Measurements from ENCODE around the gene NELFCD. TPM values are rescaled to one million over a fixed set of nuclear protein-coding genes. Genes with fewer than 3 reads are reported as not detected.

The NELFCD gene
- polyA plus RNA-seq, 4 donors = 29.5 to 74.2 (median 44.8) TPM

DNA sequence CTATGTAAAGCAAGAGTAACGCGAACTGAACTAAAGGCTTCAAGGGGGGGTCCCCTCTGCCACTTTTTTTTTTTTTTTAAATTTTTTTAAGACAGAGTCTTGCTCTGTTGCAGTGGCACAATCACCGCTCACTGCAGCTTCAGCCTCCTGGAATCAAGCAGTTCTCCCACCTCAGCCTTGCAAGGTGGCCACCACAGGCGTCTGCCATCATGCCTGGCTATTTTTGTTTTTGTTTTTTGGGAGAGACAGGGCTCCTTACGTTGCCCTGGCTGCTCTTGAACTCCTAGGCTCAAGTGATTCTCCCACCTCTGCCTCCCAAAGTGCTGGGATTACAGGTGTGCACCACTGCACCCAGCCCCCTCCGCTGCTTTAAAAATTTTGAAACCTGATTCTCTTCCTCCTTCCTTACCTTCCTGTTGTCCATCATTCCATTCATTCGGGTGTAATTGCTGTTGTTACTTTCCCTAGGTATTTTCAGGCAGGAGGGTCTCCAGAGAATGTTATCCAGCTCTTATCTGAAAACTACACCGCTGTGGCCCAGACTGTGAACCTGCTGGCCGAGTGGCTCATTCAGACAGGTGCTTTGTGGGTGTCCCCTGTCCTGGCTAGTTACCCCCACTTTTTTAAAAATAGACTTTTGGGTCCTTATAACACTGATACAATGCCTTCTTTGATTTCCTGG is 5.4 kb downstream of the NELFCD start:
- H3K9me3 ChIP-seq (ENCODE audit: control insufficient read depth in 2 of 2, insufficient read depth in 1 of 2, low read depth in 1 of 2, low read length in 1 of 2) = no peaks in the 10 kb centered on the region
- no peak overlapping the region for H3K4me3 ChIP-seq (ENCODE audit: low read depth in 1 of 3, low read length in 3 of 3)
- FAIRE-seq = no peak
- no peak overlapping the region for H3K27ac ChIP-seq (ENCODE audit: low read depth in 1 of 3, low read length in 2 of 3)
- no peak for DNase-seq
- H3K36me3 ChIP-seq (ENCODE audit: control insufficient read depth in 3 of 3, insufficient read depth in 2 of 3, low read depth in 1 of 3, low read length in 3 of 3) = peaks cover 17 to 39% (median 24%) of the 10 kb centered on the region in 3 donors
- peaks cover 0 to 10% (median 6%) of the 10 kb centered on the region in 3 donors for H3K4me1 ChIP-seq (ENCODE audit: control insufficient read depth in 3 of 3, insufficient read depth in 2 of 3, low read depth in 1 of 3, low read length in 2 of 3)
- H3K27me3 ChIP-seq (ENCODE audit: control insufficient read depth in 3 of 3, insufficient read depth in 3 of 3, low read length in 3 of 3) = no peaks in the 10 kb centered on the region
- 76 to 84% (median 82%) methylated on average over 9 of the region's 9 CpGs for WGBS, 3 donors

DNA sequence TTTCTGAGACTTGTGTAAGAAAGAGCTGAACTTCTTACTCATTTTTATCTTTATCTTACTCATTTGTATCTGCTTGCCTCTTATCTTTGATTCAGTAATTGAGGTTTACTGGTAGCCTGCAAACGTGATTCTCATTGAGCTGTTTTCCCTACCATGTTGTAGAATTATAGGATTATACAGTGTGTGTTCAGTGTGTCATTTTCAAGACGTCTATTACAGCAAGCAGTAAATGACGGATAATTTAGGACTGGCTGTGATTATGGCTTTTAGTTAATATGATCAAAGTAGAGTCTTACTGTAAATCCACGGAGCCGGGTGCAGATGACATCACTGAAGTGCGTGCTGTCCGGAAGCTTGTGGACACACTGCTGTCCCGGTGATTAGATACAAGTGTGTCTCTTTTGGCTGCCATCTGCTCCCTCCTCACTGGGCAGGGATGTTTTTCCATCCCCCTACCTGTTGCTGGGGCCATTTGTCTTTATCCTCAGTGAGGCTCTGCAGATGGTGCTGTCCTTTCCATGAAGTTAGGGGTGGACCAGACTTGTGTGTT is 6.0 kb downstream of the NELFCD start:
- Histone ChIP-seq H3K4me1 (ENCODE audit: control insufficient read depth in 3 of 3, insufficient read depth in 2 of 3, low read depth in 1 of 3, low read length in 2 of 3) (peaks cover 0 to 10% (median 6%) of the 10 kb centered on the region in 3 donors), H3K27ac (ENCODE audit: low read depth in 1 of 3, low read length in 2 of 3) (no peak overlapping the region), H3K9me3 (ENCODE audit: control insufficient read depth in 2 of 2, insufficient read depth in 1 of 2, low read depth in 1 of 2, low read length in 1 of 2) (no peaks in the 10 kb centered on the region), H3K27me3 (ENCODE audit: control insufficient read depth in 3 of 3, insufficient read depth in 3 of 3, low read length in 3 of 3) (no peaks in the 10 kb centered on the region), H3K4me3 (ENCODE audit: low read depth in 1 of 3, low read length in 3 of 3) (no peak overlapping the region), H3K36me3 (ENCODE audit: control insufficient read depth in 3 of 3, insufficient read depth in 2 of 3, low read depth in 1 of 3, low read length in 3 of 3) (peaks cover 17 to 41% (median 24%) of the 10 kb centered on the region in 3 donors)
- DNase-seq (no peak), FAIRE-seq (no peak)
- WGBS, 3 donors = 73 to 82% (median 79%) methylated on average over 8 of the region's 8 CpGs

DNA sequence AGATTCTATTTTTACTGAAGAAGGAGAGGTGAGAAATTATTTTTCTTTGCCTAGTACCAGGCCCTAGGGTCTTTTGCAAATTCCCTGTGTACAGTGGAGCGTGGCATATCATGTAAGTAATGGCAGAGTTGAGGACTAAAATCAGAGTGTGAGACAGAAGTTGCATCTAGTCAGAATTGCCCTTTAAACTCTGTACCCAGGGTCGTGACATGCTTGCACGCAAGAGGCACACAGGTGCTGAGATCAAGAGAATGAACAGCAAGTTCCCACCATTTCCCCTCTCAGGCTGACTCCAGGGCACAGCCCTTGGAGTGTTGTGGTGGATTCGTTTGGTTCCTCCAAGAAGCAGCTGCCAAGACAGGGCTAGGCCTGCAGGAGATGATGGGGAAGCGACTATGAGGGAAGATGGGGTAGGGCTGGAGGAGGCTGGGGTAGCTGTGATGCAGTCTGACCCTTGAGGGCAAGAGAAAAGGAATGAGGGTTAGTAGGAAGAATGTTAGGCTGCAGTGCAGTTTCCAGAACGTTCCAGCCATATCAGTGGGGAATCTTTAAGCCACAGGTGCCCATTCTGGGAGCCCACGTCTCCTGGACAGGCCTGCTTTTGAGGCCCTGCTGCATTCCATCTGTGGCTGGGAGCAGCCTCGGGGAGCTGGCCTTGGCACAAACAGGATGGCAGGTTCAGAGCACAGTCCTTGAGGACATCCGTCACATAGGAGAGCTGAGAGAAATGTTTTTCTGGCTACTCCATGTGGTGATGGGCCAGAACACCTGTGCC is 6.9 kb downstream of the NELFCD start:
- peaks cover 20 to 47% (median 24%) of the 10 kb centered on the region in 3 donors for H3K36me3 ChIP-seq (ENCODE audit: control insufficient read depth in 3 of 3, insufficient read depth in 2 of 3, low read depth in 1 of 3, low read length in 3 of 3)
- peaks cover 0 to 3% (median 0%) of the 10 kb centered on the region in 3 donors for H3K4me1 ChIP-seq (ENCODE audit: control insufficient read depth in 3 of 3, insufficient read depth in 2 of 3, low read depth in 1 of 3, low read length in 2 of 3)
- DNase-seq (no peak), FAIRE-seq (no peak)
- no peaks in the 10 kb centered on the region for H3K27me3 ChIP-seq (ENCODE audit: control insufficient read depth in 3 of 3, insufficient read depth in 3 of 3, low read length in 3 of 3)
- no peak overlapping the region for H3K27ac ChIP-seq (ENCODE audit: low read depth in 1 of 3, low read length in 2 of 3)
- WGBS, 3 donors = 87 to 89% (median 87%) methylated on average over 9 of the region's 9 CpGs
- no peak overlapping the region for H3K4me3 ChIP-seq (ENCODE audit: low read depth in 1 of 3, low read length in 3 of 3)
- H3K9me3 ChIP-seq (ENCODE audit: control insufficient read depth in 2 of 2, insufficient read depth in 1 of 2, low read depth in 1 of 2, low read length in 1 of 2) = no peaks in the 10 kb centered on the region

DNA sequence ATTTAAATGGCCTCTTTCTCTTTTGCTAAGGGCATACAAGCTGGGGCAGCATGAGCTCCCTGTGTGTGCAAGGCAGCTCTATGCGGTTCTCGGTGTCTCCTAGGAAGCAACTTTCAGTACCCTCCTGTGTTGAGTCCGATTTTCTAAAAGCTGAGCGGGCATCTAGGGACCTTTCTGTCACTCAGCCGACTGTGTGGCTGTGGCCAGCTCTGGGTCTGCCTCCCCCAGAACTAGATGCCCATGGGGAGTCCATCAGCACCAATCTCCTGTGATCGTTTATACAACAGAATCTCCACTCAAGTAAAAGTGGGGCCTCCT is 7.5 kb downstream of the NELFCD start:
- H3K4me3 ChIP-seq (ENCODE audit: low read depth in 1 of 3, low read length in 3 of 3) = no peak overlapping the region
- 92 to 97% (median 94%) methylated on average over 6 of the region's 6 CpGs for WGBS, 3 donors
- H3K27me3 ChIP-seq (ENCODE audit: control insufficient read depth in 3 of 3, insufficient read depth in 3 of 3, low read length in 3 of 3) = no peaks in the 10 kb centered on the region
- peaks cover 0 to 3% (median 0%) of the 10 kb centered on the region in 3 donors for H3K4me1 ChIP-seq (ENCODE audit: control insufficient read depth in 3 of 3, insufficient read depth in 2 of 3, low read depth in 1 of 3, low read length in 2 of 3)
- no peaks in the 10 kb centered on the region for H3K9me3 ChIP-seq (ENCODE audit: control insufficient read depth in 2 of 2, insufficient read depth in 1 of 2, low read depth in 1 of 2, low read length in 1 of 2)
- no peak overlapping the region for H3K27ac ChIP-seq (ENCODE audit: low read depth in 1 of 3, low read length in 2 of 3)
- peaks cover 23 to 52% (median 28%) of the 10 kb centered on the region in 3 donors for H3K36me3 ChIP-seq (ENCODE audit: control insufficient read depth in 3 of 3, insufficient read depth in 2 of 3, low read depth in 1 of 3, low read length in 3 of 3)
- DNase-seq (no peak), FAIRE-seq (no peak)

DNA sequence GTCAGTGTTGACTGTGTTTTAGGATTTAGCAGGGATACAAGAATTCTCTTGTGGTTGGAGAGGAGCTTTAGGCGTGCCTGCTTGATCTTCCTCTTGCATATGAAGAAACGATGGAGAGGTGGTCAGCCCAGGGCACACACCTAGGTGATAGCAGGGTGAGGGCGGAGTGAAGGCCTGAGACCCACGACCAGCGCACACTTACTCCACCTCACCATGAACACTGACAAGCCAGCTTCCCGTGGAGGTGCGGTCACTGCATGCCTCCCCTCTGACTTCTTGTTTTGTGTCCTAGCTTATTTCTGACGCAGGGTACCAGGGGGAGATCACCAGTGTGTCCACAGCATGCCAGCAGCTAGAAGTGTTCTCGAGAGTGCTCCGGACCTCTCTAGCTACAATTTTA is 8.1 kb downstream of the NELFCD start:
- peaks cover 0 to under 1% (median 0%) of the 10 kb centered on the region in 3 donors for H3K4me1 ChIP-seq (ENCODE audit: control insufficient read depth in 3 of 3, insufficient read depth in 2 of 3, low read depth in 1 of 3, low read length in 2 of 3)
- H3K9me3 ChIP-seq (ENCODE audit: control insufficient read depth in 2 of 2, insufficient read depth in 1 of 2, low read depth in 1 of 2, low read length in 1 of 2) = no peaks in the 10 kb centered on the region
- FAIRE-seq (no peak), DNase-seq (no peak)
- peaks cover 24 to 58% (median 28%) of the 10 kb centered on the region in 3 donors for H3K36me3 ChIP-seq (ENCODE audit: control insufficient read depth in 3 of 3, insufficient read depth in 2 of 3, low read depth in 1 of 3, low read length in 3 of 3)
- no peak overlapping the region for H3K4me3 ChIP-seq (ENCODE audit: low read depth in 1 of 3, low read length in 3 of 3)
- 90 to 97% (median 91%) methylated on average over 10 of the region's 10 CpGs for WGBS, 3 donors
- no peak overlapping the region for H3K27ac ChIP-seq (ENCODE audit: low read depth in 1 of 3, low read length in 2 of 3)
- H3K27me3 ChIP-seq (ENCODE audit: control insufficient read depth in 3 of 3, insufficient read depth in 3 of 3, low read length in 3 of 3) = no peaks in the 10 kb centered on the region

DNA sequence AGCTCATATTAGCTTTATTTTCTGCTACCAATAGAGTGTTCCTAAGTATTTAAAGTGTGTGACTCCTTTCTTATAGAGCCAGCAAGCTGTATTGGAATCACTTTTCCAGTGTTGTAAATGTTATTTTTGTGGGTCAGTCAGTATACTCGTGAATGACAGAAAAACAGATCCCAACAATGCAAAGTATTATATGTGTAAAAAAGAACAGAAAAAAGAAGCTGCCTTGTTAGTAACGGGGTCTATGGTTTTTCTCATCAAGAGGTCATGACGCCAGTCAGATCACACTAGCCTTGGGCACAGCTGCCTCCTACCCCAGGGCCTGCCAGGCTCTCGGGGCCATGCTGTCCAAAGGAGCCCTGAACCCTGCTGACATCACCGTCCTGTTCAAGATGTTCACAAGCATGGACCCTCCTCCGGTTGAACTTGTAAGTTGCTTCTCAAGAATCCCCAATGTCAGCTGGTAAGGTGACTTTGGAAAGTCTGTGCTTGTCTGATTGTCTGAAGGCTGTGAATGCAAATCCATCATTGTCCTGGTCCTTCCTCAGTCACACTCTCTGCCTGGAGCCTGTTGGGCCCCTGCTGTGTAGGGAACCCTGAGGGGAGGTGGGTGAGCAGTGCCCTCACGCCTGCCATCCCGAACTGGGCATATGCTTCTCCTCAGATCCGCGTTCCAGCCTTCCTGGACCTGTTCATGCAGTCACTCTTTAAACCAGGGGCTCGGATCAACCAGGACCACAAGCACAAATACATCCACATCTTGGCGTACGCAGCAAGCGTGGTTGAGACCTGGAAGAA is 9.8 kb downstream of the NELFCD start:
- no peaks in the 10 kb centered on the region for H3K4me1 ChIP-seq (ENCODE audit: control insufficient read depth in 3 of 3, insufficient read depth in 2 of 3, low read depth in 1 of 3, low read length in 2 of 3)
- no peaks in the 10 kb centered on the region for H3K27me3 ChIP-seq (ENCODE audit: control insufficient read depth in 3 of 3, insufficient read depth in 3 of 3, low read length in 3 of 3)
- no peaks in the 10 kb centered on the region for H3K9me3 ChIP-seq (ENCODE audit: control insufficient read depth in 2 of 2, insufficient read depth in 1 of 2, low read depth in 1 of 2, low read length in 1 of 2)
- H3K27ac ChIP-seq (ENCODE audit: low read depth in 1 of 3, low read length in 2 of 3) = no peak overlapping the region
- no peak overlapping the region for H3K4me3 ChIP-seq (ENCODE audit: low read depth in 1 of 3, low read length in 3 of 3)
- H3K36me3 ChIP-seq (ENCODE audit: control insufficient read depth in 3 of 3, insufficient read depth in 2 of 3, low read depth in 1 of 3, low read length in 3 of 3) = peaks cover 30 to 72% (median 36%) of the 10 kb centered on the region in 3 donors
- no peak for FAIRE-seq
- 93 to 96% (median 94%) methylated on average over 14 of the region's 14 CpGs for WGBS, 3 donors
- DNase-seq = no peak

DNA sequence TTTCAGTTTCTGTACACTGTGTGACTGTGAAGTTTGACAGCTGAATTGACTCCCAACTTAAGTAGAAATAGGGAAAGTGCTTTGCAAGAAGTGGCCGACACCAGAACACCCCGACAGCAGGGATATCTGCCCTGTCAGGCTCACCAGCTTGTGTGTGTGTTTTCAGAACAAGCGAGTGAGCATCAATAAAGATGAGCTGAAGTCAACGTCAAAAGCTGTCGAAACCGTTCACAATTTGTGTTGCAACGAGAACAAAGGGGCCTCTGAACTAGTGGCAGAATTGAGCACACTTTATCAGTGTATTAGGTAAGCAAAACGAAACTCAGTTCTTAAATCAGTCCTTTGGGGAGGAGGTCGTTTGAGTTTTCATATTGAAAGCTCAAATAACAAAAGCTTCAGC is 10.7 kb downstream of the NELFCD start:
- DNase-seq (no peak), FAIRE-seq (no peak)
- Histone ChIP-seq H3K27me3 (ENCODE audit: control insufficient read depth in 3 of 3, insufficient read depth in 3 of 3, low read length in 3 of 3) (no peaks in the 10 kb centered on the region), H3K36me3 (ENCODE audit: control insufficient read depth in 3 of 3, insufficient read depth in 2 of 3, low read depth in 1 of 3, low read length in 3 of 3) (peaks cover 36 to 73% (median 36%) of the 10 kb centered on the region in 3 donors), H3K4me1 (ENCODE audit: control insufficient read depth in 3 of 3, insufficient read depth in 2 of 3, low read depth in 1 of 3, low read length in 2 of 3) (no peaks in the 10 kb centered on the region), H3K9me3 (ENCODE audit: control insufficient read depth in 2 of 2, insufficient read depth in 1 of 2, low read depth in 1 of 2, low read length in 1 of 2) (no peaks in the 10 kb centered on the region), H3K4me3 (ENCODE audit: low read depth in 1 of 3, low read length in 3 of 3) (no peak overlapping the region), H3K27ac (ENCODE audit: low read depth in 1 of 3, low read length in 2 of 3) (no peak overlapping the region)
- WGBS, 3 donors = 75 to 79% (median 78%) methylated on average over 9 of the region's 9 CpGs

DNA sequence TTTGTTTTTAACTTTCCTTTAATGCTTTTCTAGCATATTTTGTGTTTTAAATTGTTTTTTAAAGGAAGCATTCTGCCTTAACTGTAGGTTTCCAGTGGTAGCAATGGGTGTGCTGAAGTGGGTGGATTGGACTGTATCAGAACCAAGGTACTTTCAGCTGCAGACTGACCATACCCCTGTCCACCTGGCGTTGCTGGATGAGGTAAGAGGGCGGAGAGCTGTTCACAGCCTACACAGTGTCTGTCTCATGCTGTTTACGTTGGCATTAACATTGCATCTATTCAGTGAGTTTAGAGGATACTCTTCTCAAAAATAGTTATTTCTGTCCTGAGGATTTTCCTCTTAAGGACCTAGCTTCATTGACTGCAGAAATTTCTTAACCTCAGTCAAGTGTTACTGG is 11.9 kb downstream of the NELFCD start:
- H3K27ac ChIP-seq (ENCODE audit: low read depth in 1 of 3, low read length in 2 of 3) = peak overlapping the region in 1 of 3 donors; percentile 42
- H3K4me1 ChIP-seq (ENCODE audit: control insufficient read depth in 3 of 3, insufficient read depth in 2 of 3, low read depth in 1 of 3, low read length in 2 of 3) = no peaks in the 10 kb centered on the region
- no peaks in the 10 kb centered on the region for H3K9me3 ChIP-seq (ENCODE audit: control insufficient read depth in 2 of 2, insufficient read depth in 1 of 2, low read depth in 1 of 2, low read length in 1 of 2)
- no peaks in the 10 kb centered on the region for H3K27me3 ChIP-seq (ENCODE audit: control insufficient read depth in 3 of 3, insufficient read depth in 3 of 3, low read length in 3 of 3)
- no peak overlapping the region for H3K4me3 ChIP-seq (ENCODE audit: low read depth in 1 of 3, low read length in 3 of 3)
- FAIRE-seq = no peak
- peaks cover 34 to 77% (median 45%) of the 10 kb centered on the region in 3 donors for H3K36me3 ChIP-seq (ENCODE audit: control insufficient read depth in 3 of 3, insufficient read depth in 2 of 3, low read depth in 1 of 3, low read length in 3 of 3)
- DNase-seq = no peak
- 75 to 89% (median 83%) methylated on average over 3 of the region's 3 CpGs for WGBS, 3 donors

Measured in small intestine (tissue), 7 donors.